ENCODE data around the gene FBXW2.

DNA sequence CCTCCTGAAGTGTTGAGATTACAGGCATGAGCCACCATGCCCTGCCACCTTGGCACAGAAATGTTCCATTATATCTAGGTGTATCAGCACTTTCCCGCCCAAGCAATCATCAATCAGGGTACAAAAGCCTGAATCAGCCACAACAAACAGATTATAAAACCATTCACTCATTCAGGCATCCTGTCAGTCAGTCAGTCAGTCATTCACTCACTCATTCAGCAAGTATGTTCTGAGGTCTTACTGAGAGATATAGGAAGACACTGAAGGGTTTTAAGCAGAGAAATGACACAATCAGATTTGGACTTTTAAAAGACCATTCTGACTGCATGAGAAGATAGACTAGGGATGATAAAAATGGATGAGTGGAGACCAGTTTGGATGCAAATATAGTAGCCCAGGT, 36.4 kb upstream of the FBXW2 start:
- TF ChIP-seq, protein P1, sequence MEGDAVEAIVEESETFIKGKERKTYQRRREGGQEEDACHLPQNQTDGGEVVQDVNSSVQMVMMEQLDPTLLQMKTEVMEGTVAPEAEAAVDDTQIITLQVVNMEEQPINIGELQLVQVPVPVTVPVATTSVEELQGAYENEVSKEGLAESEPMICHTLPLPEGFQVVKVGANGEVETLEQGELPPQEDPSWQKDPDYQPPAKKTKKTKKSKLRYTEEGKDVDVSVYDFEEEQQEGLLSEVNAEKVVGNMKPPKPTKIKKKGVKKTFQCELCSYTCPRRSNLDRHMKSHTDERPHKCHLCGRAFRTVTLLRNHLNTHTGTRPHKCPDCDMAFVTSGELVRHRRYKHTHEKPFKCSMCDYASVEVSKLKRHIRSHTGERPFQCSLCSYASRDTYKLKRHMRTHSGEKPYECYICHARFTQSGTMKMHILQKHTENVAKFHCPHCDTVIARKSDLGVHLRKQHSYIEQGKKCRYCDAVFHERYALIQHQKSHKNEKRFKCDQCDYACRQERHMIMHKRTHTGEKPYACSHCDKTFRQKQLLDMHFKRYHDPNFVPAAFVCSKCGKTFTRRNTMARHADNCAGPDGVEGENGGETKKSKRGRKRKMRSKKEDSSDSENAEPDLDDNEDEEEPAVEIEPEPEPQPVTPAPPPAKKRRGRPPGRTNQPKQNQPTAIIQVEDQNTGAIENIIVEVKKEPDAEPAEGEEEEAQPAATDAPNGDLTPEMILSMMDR (IDR thresholded peaks at IDR 0.05) = no peak
- TF ChIP-seq POLR2A (IDR thresholded peaks at IDR 0.05) = no peak

Data from adrenal gland (tissue), 5 donors.